Endometrial microvascular endothelial cells (primary cell): ENCODE measurements around the gene SPTBN2. TPM values are rescaled to one million over a fixed set of nuclear protein-coding genes. Genes with fewer than 3 reads are reported as not detected.
"Not testable (repeated sequence)": the region's sequence is repeated elsewhere in the genome, so short reads cannot be mapped to it uniquely, and the experiment has no call there.

Source experiments
- in situ Hi-C: cut with HindIII; loops from 2 replicates; pipeline ENCODE4 v1.10.0; 2017; ENCODE audit warnings: low sequenced_read_pairs, low pct_unique_long_range_greater_than_20kb; ENCODE audit errors: inconsistent ontology term
- total RNA-seq: library from RNA; depleted of rRNA; stranded (reverse); fragments of >200 nt; gene quantifications from one replicate; pipeline ENCODE4 v1.2.3, GENCODE V29; 2015; ENCODE audit errors: inconsistent ontology term

The SPTBN2 gene
- total RNA-seq, 1 donor from 2014 or later = 59.2 TPM

DNA sequence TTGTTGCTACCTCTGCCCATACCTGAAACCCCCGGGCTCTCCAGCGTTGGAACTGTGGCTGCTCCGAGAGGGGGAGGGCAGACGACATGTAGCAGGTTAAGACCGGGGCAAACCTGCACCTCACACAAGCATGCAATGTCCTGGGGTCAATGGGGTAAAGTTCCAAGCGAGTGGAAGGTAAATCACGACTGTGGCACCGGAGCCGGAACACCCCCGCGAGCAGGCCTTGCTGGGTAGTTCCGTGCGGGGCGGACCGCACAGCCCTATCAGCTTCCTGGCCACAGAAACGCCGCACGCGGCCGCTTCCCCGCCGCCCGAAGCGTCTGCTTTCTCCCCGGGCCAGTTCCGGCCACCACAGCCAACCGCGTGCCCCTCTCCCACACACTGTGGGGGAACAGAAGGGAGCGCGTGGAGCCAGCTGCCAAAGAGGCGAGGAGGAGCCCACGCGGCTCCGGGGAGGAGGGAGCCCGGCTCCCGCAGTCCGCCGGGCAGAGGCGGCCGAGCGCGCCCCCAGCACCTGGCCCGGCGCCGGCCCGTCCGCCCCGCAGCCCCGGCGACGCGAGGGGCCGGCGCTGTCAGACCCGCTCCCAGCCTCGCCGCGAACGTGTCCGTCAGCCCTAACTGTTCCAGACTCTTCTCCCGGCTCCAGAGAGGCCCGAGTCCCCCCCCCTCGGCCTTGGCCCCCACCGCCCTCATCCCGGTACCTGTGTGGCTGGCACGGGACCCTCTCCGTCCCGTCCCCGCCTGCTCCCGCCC lies 1.6 kb downstream of the SPTBN2 start:
- in situ Hi-C loops = no loop called here

DNA sequence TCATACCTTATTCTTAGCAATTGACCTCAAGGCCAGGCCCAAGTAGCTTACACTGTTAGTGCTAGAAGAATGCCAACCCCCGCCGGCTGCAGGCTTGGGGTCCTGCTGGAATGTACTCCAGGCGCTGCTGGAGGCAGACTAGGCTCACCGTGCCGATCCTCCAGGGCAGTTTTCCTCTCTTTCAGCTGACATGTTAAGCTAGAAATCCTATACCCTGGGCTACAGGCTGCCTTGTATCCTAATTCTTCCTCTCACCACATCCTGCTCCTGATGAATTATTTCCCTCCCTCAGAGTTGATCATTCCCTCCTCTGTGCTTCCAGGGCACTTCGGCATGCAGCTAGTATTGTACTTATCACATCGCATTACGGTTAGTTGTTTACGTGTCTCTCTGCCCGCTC lies 3.4 kb downstream of the SPTBN2 start:
- in situ Hi-C loops = no loop called here

DNA sequence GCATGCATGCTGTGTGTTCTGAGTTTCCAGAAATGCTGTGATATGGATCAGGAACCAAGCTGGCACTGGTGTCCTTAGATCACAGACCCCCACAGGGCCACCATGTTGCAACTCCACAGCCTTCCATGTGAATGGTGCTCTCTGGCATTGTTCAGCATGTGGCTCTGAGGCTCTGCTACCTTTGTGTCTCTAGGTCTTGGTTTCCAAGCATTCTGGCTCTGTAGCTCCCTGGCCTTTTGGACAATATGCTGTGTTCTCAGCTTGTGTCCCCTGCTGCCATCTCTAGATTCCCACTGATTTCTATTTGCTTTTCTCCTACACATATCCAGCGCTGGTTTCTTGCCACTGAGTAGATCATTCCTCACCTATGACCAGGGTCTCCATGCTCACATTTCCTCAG lies 3.9 kb downstream of the SPTBN2 start:
- in situ Hi-C loops = no loop called here

DNA sequence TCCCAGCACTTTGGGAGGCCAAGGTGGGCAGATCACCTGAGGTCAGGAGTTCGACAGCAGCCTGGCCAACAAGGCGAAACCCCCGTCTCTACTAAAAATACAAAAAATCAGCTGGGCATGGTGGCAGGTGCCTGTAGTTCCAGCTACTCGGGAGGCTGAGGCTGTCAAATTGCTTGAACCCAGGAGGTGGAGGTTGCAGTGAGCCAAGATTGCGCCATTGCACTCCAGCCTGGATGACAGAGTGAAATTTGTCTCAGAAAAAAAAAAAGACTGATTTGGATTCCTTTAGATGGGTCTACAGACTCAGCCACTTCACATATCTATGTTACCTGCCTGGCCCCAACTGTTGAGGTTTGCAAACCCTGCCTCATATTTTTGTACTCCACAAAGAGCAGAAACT lies 4.8 kb downstream of the SPTBN2 start:
- in situ Hi-C loops = not testable (repeated sequence)

DNA sequence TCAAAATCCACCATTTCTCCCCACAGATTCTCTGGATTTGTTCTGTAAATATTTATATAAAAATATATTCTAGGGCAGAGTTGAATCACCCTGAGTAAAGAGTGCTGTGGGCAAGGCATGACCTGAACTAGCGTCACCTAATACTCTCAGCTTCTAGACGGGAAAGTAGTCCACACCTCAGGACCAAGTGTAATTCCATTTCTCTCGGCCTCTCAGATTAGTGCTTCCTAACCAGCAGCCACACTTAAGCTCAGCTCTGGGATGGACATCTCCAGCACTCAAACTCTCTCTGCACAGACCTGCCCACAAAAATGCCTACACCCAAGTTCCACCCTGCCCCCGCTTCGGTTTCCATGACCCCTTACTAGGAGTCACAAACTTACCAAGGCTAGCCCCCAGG lies 5.3 kb downstream of the SPTBN2 start:
- in situ Hi-C loops = no loop called here

DNA sequence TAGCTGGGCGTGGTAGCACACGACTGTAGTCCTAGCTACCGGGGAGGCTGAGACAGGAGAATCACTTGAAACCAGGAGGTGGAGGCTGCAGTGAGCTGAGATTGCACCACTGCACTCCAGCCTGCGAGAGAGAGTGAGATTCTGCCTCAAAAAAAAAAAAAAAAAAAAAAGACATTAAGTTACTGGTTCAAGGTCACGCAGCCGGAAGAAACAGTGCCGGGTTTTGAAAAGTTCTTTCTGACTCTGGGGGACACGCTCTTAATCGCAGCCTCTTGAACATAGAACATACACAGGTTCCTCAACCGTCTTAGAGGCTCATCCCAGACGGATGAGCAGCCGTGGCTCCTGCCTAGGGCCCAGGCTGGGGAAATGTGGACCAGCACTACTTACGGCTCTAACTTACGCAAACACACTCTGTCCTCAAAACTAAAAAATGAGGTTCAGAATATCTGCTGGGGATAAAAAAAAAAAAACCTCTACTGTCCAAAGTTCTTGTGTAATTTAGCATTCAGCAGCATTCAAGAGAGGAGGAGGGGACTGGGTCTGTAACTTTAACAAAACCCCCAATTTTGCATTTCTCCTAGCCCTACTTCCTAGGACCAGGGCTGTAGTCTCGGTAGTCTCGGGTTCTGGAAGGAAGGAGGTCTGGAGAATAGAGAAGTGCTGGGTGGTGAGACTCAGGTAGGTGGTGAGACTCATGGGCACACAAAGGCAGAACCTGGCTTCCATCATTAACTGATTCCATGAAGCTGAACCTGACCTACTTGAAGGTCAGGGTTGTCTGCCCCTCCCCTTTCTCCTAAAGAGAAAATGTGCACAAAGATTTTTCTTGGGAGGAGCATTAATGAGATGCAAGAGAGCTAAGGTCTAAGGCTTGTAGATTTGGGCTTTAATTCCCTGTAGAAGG lies 6.0 kb downstream of the SPTBN2 start:
- in situ Hi-C loops = no loop called here

DNA sequence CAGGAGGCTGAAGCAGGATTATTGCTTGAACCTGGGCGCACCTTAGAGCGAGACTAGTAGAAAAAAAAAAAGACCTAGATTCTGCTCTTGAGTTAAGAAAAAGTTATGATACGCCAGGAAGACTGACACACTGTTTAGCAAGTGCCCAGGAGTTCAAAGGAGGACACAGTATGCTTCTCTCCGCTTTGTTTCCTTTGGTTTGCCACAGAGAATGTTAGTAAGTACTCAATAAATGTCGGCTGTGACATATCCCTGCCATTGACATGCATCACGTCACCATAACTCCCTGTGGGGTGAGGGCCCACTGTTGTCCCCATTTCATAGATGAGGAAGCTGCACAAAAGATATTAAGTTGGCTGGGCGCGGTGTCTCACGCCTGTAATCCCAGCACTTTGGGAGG lies 7.1 kb downstream of the SPTBN2 start:
- in situ Hi-C loops = no loop called here

DNA sequence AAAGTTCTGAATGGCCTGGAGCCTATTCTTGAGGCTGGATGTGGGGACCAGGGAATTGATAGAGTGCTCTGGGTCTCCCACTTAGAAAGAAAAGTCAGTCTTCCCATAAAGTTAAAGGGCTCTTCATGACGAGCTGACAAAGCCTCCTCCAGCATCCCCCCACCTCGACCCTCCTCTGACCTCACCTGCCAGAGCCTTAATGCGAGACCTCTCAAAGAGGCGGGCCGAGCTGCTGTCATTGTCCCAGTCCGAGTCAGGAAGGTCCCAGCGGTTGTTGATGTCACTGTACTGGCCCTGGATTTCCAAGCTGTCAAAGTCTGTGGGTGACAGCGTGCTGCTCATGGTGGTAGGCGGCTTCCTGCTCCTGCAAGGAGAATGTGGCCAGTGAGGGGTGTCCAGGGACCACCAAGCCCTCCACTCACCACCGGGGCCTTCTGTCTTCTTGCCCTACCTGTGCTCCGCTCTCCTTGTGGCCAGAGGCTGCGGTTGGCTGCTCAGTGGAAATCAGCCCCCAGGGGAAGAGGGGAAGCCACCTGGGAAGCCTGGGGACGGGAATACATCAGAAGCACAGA lies 8.0 kb downstream of the SPTBN2 start:
- in situ Hi-C loops = no loop called here

DNA sequence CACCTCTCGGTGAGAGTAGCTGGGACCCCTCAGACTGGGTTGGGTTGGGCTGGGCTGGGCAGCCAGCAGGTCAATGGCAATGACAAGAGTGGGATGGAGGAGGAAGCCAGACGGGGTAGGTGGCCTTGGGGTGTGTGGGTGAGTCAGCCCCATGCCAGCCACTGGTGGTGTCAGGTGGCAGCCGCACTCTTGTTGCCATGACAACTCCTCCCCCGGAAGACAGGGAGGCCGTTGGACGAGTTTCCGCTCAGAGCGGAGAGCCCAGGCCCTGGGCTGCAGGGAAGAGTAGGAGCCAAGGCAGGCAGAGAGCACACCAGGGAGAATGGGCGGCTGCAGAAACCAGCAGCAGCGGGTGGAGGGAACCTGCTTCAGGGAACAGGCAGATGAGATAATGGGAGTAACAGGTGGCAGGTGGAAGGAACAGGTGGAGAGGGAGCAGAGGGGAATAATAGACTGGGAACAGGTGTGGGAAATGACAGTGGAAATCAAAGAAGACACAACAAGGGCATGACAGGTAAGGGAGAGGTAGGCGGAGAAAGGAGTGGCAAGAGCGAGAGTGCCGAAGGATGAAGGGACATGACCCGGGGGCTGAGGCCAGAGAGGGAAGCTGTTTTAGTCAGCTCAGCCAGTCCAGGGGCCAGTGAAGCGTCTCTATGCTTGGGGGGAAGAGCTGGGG lies 8.7 kb downstream of the SPTBN2 start:
- in situ Hi-C loops = no loop called here

DNA sequence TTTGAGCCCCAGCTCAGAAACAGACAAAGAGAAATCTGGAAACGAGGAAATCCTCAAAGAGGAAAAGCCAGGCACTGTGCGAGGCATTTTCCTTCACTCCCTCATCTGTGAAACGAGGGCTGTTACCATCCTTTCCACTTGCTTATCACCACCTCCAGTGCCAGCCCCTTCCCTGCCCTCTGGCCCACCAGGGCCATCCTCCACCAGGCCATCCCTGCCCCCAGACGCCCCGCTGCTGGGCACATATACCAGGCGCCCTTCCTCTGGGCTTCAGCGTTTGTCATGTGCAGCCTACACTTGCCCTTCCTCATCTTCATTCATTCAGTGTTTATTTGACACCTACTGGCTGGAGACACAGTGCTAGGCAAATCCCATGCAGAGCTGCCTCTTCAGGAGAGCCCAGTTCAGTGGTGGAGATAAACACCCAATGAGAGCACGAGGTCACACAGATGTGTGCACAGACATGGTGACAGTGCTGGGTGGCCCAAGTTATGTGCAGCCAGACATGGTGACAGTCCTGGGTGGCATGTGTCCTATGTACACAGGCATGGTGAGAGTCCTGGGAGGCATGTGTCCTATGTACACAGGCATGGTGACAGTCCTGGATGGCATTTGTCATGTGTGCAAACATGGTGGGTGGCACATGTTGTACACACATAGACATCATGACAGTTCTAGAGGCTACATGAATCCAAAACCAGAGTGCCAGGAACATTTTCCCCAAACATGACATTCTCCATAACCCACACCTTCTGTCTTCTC lies 9.7 kb downstream of the SPTBN2 start:
- in situ Hi-C loops = no loop called here

DNA sequence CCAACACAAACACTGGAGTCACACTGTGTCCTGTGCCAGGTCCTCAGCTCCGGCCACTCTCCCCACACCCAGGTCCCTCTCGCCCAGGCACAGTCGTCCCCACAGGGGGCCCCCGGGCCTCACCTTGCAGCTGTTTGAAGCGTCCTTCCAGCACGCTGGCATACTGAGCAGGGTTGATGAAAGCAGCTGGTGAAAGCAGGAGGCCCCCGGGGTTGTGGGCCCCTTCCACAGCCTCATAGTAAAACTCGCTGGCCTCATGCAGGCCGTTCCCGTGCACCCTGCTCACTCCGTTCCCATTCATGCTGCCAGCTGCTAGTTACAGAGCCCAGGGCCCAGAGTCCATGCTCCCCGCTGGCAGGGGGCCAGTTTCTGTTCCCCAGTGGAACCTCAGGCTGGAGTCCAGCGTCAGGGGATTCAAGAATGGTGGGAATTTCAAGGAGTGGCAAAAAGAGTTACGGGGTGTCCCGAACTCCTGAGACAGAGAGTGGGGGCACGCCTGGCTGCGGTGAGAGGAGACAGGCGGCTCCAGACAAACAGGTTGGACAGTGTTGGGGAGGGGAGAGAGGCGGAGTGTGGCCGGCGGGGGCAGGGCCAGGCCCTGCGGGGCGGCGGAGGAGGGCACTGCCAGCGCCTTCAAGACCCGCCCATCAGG lies 10.6 kb downstream of the SPTBN2 start:
- in situ Hi-C loops = no loop called here

DNA sequence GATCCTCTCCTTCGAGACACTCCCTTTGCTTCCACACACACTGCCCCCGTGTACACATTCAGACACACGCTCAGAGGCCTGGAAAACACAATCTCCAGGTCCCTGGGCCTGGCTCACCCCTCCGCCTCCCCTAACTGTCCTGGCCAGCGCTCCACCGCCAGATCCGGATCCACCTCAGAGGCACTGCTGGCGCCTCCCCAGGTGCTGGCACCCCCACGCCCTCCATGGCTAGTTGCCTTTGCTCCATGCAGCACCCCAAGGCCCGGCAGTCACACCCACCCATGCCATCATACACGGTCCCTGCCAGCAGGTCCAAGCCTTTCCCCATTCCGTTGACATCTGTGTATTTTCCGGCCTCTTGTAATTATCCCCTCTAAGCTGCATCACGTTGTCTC lies 11.1 kb downstream of the SPTBN2 start:
- in situ Hi-C loops = no loop called here

DNA sequence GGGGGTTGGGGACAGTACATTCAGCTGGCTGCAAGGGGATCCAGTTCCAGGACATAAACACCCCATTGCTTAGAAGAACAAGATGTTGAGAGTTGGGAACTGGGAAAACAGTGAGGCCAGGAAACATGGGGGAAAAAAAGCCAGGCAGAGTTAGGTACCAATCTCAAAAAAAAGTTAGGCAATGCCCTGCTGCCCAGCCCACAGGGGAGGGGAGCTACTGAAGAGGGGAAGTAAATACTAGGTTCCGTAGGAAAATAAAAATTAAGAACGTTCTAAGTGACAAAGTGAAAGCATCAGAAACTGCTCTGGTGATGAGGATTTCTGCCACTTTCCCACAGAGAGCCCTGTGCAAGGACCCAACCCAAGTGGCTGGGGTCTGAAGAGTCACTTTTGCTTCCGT lies 12.0 kb downstream of the SPTBN2 start:
- in situ Hi-C loops = no loop called here

DNA sequence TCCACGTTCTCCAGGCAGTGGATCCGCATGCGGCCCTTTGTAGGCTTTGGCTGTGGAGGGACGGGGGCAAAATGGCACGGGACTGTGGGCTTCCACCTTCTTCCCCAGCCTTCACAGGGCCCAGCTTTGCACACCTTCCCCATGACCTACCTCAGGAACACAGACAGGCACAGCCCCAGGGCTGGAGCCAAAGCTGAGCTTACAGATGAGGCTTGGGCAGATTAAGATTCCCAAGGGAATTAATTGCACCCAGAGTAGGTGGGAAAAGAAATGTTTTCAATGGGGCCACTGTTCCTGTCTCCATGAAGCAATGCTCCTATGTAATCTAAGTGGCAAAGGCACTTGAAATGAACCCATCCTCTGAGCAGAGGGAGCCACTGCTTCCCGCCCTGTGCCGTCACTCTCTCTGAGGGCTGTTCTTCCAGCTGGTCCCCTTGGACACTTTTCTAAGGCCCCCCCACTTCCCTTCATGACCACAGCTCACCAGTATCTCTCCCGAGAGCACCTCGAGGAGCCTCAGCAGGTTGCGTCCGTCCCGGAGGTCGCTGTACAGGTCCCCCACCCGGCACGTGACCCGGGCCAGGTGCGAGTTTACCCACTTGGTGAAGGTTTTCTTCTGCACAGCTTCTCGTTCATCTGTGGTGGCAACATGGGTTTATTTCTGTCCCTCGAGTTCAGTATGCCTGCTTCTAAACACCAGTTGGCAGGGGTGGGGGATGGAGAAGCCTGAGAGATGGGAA lies 13.5 kb downstream of the SPTBN2 start:
- in situ Hi-C loops = no loop called here

DNA sequence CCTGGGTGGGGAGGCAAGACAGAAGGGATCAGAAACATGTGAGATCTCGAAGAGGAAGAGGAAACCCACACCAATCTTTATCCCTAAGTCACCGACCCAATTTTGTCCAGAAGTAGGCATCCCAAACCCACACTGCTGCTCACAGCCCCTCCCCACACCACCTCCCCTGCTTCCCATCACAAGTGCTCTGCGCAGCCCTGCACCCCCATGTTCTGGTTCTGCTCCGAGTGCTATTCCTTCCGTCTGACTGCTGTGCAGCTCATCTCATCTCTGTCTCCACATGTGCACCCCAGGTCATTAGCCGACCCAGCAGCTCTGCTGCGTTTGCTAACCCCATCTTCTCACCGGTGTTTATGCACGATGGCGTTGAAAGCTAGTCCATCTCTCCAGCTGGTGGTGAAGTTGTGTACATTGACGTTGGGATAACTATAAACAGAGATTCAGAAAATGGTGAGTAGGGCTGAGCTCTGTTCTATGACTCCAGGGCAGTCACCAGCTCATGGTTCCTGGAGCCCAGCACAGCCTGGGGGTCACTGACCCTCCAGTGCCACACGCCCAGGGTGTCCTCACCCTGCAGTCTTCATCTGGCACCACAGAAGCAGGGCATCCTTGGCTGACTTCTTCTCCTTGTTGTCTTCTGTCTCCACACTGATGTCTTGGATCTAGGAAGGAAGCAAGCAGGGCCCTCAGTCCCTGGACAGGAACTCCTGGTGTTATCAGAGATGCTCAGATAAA lies 15.1 kb downstream of the SPTBN2 start:
- in situ Hi-C loops = no loop called here

DNA sequence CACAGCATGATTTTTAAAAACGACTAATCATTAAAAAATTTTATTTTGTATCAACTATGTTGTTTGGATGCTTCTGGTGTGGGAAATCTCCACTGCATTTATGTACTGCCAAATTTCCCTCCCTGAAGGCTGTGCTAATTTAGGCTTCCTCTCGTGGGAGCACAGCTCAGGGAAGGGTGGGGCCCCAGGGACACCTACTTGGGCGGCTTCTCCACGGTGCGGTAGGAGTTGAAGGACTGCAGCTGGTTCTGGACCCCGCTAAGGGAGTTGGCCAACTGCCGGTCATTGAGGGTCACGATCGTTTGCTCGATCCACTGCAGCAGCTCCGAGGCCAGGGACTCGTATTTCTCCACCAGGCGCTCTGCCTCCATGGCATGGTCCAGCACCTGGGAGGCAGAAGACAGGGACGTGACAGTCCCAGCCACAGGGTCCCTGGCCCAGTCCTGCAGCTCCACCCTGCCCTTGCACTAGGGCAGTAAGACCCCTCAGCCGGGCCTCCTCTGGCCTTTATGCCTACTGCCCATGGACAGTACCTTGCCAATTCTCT lies 18.6 kb downstream of the SPTBN2 start:
- in situ Hi-C loops = no loop called here

DNA sequence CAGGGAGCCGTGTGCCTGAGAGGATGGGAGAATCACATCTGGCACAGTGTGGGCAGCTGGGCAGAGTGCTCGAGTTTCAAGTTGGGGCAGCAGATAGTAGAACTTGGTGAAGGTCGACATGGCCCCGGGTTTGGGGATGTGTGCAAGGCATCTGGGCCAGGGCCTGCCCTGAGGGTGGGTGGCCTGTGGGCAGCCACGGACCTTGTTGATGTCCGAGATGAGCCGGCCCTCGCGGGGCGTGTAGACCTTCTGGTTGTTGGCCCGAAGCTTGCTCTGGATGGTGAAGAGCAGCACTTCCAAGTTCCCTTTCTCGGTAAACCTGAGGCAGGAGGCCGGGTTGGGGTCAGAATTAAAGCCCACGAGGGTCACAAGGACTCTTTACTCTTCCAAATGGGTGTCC lies 20.3 kb downstream of the SPTBN2 start:
- in situ Hi-C loops = no loop called here
